NCI-H2029 treated with DMSO at 0.1 percent for 48 hours (cell line): ENCODE results near the gene ARHGAP35.
"Not testable (repeated sequence)": the region's sequence is repeated elsewhere in the genome, so short reads cannot be mapped to it uniquely, and the experiment has no call there.

Source experiments
- DNase-seq: peaks from one replicate; lab custom pipeline; 2025; lab: John Stamatoyannopoulos, UW

The ARHGAP35 gene

GRCh38 chr19:46868025-46868802 is 7.4 kb downstream of the ARHGAP35 start:
- DNase-seq, result no peak

GRCh38 chr19:46871173-46871572 is 10.4 kb downstream of the ARHGAP35 start:
- DNase-seq, result not testable (repeated sequence)

- DNase-seq, result no peak
These were observed 12.2 kb downstream of the ARHGAP35 start for GRCh38 chr19:46872967-46873366.

GRCh38 chr19:46875234-46875633 is 14.4 kb downstream of the ARHGAP35 start:
- no peak for DNase-seq

GRCh38 chr19:46875657-46876056 is 14.9 kb downstream of the ARHGAP35 start:
- no peak for DNase-seq

GRCh38 chr19:46878613-46879375 is 18.0 kb downstream of the ARHGAP35 start:
- DNase-seq, result no peak

- DNase-seq, result no peak
These were observed 19.6 kb downstream of the ARHGAP35 start for GRCh38 chr19:46880431-46880830.

GRCh38 chr19:46881092-46881491 is 20.3 kb downstream of the ARHGAP35 start:
- no peak for DNase-seq

- no peak for DNase-seq
These were observed 21.2 kb downstream of the ARHGAP35 start for GRCh38 chr19:46882034-46882433.

GRCh38 chr19:46882751-46883150 is 22.0 kb downstream of the ARHGAP35 start:
- DNase-seq, result not testable (repeated sequence)

- no peak for DNase-seq
These were observed 24.6 kb downstream of the ARHGAP35 start for GRCh38 chr19:46885411-46885810.

GRCh38 chr19:46886546-46887239 is 25.9 kb downstream of the ARHGAP35 start:
- DNase-seq, result no peak

- DNase-seq, result no peak
These were observed 26.5 kb downstream of the ARHGAP35 start for GRCh38 chr19:46887240-46887782.

- DNase-seq, result no peak
These were observed 29.8 kb downstream of the ARHGAP35 start for GRCh38 chr19:46890423-46891170.

GRCh38 chr19:46892252-46893179 is 31.7 kb downstream of the ARHGAP35 start:
- DNase-seq, result no peak

GRCh38 chr19:46896076-46896794 is 35.4 kb downstream of the ARHGAP35 start:
- no peak for DNase-seq

GRCh38 chr19:46898731-46899130 is 37.9 kb downstream of the ARHGAP35 start:
- DNase-seq, result no peak

- no peak for DNase-seq
These were observed 39.5 kb downstream of the ARHGAP35 start for GRCh38 chr19:46900341-46900740.

- no peak for DNase-seq
These were observed 41.1 kb downstream of the ARHGAP35 start for GRCh38 chr19:46901701-46902401.
